Right lung (tissue), 5 donors: ENCODE measurements around the gene GALNT18. TPM values are rescaled to one million over a fixed set of nuclear protein-coding genes. Genes with fewer than 3 reads are reported as not detected.

ENCODE experiments used
- DNase-seq, 2 donors: peaks; one replicate each; pipeline ENCODE4 v3.0.0-alpha.2; 2013
- polyA plus RNA-seq, 5 donors: library from polyadenylated mRNA; unstranded; fragments of 120-200 nt; gene quantifications; one replicate each; pipeline versions ENCODE4 v1.2.1 to v1.2.3, GENCODE V29; 2013; ENCODE audit warnings: inconsistent platforms in 1 of 5, low replicate concordance in 1 of 5; ENCODE audit not compliant: insufficient read length in 5 of 5, insufficient read depth in 1 of 5

The GALNT18 gene
- polyA plus RNA-seq, 5 donors, result 18.0 to 26.8 (median 20.7) TPM

DNA sequence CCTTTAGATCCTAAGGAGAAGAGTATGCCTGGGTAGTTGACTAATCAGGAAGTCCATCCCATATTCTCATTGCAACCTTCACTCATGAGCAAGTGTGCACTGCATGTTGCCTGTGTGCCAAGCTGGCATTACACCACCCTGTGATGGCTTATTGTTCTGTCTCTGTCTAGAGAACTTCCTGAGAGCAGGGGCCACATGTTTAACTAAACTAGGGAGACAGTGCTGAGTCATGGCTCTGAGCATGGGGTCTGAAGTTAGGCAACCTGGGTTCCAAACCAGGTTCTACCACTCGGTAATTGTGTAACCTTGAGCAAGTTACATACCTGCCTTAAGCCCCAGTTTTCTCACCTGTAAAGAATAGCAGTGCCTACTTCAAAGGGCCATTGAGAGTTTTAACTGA lies 308.4 kb downstream of the GALNT18 start:
- no peak for DNase-seq

DNA sequence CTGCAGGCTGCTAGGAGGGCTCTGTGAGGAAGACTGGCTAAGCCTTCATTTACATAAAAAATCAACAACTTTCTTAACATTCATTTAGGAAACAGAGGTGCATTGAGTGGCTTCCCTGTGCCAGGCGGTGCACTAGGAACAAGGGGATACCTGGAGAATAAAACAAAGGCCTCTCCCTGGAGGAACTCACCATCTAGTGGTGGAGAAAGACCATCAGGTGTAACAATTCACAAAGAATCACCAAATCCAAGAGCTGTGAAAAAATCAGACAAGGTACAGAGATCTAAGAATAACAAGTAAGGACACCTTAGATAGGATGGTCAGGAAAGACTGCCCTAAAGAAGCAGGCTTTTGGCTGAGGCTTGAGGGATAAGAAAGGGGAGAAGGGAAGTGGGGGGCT lies 309.1 kb downstream of the GALNT18 start:
- DNase-seq, result no peak

DNA sequence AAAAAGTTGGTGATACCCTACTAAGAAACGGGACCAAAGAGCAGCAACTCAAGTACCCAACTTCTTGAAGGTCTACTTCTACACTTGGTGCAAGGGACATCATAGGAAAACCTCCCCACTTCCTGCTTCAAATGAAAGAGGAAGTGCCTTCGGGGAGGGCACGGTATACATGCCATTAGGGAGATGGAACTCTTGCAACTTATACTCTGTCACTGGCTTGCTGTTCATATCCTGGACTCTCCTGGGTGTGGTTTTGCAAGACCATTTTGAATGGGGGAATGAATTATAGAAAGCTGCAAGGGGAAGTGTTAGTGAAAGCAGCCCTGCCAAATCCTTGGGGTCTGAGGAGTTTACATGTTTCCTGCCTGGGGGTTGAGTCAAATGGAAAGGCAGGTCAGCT lies 310.6 kb downstream of the GALNT18 start:
- no peak for DNase-seq

DNA sequence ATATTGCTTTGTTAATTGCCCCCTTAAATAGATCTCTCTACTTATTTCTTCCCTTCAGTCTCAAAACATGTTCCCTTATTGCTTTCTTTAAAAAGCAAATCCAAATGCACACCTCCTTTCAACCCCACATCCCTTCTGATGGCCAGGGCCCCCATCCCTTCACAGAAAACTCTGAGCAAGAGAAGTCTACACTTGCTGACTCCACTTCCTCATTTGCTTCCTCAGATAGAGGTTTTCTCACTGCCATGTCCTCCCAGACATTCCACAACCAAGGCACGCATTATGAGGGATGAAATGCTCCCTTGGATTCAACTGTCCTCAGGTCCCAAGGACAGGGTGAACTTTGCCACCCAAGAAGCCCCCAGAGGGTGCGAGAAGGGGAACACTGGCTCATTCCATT lies 311.9 kb downstream of the GALNT18 start:
- no peak for DNase-seq

DNA sequence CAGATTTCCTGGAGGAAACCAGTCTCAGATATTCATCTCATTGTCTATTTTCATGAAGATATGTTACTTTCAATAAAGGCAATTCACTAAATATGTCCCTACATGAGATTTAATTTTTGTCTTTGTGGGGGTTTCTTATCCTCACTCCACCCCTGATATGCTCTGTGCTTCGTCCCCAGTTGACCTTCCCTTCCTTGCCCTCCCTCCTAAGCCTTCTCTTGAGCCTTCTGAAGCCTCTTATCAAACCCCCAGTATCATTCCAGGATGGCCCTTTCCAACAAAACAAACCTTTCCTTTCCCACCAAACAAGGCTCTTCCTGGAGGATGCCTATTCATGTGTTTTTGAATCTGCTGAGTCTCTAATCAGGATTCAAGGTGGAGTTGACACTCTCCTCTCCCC lies 313.6 kb downstream of the GALNT18 start:
- DNase-seq, result no peak

DNA sequence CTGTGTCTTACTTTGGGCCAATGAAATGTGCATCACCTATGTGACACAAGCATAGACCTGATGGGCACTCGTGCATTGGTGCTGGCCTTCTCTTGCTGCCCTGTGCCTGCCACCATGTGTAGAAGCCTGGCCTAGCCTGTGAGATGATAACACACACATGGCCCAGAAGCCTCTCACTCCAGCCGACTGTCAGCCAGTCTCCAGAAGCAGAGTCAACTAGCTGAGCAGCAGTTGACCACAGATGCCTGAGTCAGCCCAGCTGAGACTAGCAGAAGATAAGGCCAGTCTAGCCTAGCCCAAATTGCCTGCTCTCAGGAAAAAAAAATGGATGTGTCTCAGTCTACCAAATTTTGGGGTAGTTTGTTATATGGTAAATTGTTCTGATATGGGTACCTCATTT lies 314.9 kb downstream of the GALNT18 start:
- no peak for DNase-seq

DNA sequence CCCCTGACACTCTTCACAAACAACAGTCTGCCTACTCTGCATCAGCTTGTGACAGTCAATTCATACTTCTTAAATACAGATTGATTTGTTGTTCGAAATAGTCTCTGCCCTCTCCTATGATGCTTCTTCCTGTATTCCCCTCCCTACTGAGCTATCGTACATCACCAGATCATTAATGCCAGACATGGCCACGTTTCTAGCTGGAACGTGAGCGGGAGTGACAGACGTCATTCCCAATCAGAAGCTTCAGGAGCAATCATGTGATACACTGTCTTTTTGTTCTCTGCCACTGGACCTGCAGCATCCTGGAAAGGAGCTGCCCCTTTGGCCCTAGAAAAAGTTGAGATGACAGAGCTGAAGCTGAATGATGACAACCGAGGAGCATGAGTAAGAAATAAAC lies 317.3 kb downstream of the GALNT18 start:
- no peak for DNase-seq

DNA sequence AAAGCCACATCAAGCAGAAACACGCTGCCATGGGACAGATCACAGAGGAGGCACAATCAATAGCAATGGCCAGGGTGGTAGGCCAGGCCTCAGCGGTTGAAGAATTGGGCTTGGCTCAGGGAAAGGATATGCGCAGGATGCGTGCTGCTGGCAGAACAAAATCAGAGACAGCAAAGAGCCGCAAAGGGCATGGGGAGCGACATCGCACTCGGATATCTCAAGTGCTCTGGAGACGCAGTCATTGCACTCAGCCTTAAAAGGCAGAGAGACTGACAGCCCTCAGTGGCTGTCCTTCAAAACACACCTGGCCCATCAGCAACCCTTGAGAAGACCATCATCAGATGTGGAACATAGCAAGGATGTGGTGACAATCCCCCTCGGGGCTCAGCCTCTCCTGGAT lies 319.2 kb downstream of the GALNT18 start:
- no peak for DNase-seq

DNA sequence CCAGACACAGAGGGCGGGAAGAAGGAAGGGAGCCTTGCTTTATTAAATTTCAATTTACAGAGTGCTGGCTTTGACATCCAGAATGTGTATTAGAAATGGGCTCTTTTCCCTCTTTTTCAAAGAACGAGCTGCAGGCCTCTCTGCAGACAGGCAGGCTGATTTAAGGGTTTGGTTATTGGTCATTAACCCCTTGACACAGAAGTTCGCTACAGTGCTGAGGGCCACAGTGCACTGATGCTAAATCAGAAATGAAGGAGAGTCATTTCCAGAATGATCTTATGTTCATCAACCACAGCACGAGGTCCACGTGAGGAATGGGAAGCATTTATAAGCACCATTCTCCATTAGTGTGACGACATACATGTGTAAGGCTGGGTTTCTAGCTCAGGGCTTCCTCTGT lies 320.6 kb downstream of the GALNT18 start:
- no peak for DNase-seq

DNA sequence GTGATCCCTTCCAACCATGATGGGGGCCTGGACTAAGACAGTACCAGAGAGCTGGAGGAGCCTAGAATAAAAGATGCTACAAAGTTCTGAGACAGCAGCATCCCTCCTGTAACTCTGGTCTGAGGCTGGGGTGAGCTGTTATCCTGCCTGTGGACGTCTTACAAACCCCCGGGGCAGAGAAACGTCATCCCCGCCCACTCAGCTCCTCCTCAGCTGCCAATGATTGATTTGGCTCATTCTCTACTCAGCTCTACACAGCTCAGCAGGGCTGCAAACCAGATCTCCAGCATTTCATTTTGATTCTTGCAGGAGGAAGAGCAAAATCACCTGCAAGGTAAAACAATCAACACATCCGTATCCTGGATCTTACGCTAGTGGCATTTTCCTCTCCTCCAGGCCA lies 324.2 kb downstream of the GALNT18 start:
- DNase-seq, result no peak

DNA sequence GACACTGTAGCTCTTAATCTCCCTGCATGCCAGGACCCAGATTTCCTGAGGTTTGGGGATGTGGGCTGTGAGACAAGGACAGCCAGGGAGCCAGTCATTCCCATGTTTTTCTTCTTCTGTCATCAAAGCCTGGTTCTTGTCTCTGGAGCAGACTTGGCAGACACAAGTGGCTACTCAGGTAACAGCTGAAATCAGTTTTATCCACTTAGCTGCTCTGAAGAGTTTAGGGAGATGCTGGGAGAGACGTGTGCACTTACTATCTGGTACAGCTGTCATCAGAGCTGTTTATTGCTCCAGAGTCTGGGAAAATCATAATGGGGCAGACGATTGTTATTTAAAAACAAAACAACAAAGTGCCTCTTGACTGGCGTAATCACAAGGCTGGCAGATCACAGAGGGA lies 325.4 kb downstream of the GALNT18 start:
- DNase-seq, result no peak

DNA sequence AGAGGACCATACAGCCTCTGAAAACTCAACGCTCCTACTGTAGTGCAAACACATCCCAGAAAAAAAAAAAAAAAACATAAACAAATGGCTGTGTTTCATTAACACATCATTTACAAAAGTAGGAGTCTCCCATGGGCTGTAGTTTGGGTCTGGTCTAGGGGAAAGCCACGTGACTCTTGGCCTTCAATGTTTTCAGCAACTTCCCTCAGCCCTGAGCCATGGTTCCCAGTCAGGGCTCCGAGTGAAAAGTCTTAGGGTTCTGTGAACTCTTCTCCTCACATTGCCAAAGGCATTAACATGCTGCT lies 327.3 kb downstream of the GALNT18 start:
- DNase-seq, result no peak

DNA sequence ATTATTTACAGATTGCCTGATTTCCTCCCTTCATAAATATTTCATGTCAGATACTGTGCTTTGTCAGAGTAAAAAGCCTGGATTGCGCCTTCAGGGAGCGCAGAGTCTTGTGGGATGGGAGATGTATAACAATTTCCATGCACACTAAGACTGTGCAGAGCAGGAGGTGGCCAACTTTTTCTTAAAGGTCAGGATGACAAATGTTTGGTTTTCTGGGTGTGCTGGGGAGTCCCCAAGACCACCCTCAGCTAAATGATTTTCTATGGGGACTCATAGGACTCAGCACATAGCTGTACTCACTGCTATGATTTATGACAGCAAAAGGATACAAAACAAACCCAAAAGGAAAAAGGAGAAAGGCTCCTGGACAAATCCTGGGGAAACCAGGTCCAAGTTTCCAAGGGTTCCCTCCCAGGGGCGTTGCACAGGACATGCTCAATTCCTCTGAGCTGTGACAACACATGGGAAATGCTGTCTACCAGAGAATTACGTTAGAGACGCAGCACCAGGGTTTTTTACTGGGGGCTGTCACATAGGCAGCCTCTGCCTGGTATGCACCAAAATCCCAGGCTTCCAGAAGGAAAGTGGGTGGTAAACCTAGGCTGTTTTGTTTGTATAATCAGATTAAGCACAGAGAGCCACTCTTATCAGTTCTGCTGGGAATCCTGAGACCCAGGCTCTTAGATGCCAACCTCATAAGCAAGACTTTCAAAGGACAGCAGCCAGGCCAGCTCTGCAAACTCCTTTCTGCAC lies 327.8 kb downstream of the GALNT18 start:
- DNase-seq, result no peak

DNA sequence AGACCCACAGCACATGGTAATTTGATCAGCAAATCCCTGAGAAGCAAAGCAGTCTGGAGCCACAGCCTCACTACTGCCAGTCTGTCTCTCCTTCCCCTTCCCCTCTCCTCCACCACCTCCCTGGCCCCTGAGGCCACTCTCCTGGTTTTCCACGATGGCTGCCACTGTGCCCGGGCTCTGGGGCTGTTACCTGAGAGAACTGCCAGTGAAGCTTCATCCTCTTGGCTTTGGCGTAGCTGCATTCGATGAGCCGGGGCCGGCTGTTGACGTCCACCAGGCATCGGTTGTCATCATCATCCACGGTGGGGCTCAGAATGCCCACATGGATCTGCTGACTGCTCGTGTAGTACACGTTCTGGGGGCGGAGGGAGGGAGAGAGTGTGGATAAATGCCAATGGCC lies 329.0 kb downstream of the GALNT18 start:
- no peak for DNase-seq

DNA sequence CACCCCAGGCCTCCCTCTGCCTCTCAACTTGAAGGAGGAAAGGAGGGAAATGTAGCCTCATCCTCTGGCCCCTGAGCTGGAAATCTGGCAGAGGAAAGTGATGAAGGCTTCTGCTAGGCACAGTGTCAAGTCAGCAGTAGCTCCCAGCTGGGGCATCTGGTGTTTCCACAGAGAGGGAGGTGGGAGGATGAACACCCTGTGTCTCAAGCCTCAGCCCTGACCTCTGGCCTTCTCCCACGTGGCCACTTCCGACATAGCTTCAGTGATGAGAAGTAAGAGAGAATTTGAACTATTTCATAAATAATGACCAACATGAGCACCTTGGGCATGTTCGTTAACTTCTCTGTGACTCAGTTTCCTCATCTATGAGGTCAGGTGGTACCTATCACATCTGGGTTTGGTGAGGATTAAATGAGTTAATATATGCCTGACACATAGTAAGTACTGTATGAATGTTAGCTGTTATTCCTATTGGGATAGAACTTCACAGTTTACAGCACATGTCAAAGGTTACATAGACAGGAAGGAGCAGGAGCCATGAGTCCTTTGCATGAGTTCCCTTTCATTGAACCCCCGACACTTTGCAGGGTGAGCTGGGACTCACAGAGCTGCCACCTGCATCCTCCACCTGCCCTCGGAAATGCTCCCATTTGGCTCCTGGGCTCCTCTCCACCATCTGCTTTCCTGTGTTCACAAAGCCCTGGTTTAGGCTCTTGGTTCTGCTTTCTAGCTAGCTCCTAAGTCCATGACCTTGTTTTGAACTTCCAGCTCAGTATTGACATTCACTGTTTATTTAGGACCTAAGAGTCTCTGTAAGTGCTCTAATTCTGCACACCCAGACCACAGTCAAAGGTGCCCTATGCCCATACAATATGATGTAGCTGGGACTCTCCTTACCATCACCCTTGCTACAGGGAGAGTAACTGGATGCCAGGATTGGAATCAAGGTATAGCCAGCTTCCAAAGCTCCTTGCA lies 330.5 kb downstream of the GALNT18 start:
- no peak for DNase-seq

DNA sequence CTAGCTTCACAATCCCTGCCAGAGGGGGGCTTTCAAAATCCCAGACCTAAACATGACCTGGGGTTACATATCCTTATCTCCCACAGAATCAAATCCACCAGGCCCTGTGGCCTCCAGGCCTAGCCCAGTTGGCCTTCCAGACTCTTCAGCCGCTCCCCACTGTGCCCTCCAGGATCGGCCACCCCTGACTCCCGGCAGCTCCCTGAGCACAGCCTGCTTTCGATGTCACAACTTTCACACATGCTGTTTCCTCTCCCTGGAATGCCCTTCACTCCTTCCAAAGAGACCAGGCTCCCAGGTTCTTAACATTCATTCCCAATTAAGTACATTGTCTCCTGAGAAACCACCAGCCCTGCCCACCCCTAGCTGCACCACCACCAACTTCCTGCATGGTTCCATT lies 331.5 kb downstream of the GALNT18 start:
- no peak for DNase-seq

DNA sequence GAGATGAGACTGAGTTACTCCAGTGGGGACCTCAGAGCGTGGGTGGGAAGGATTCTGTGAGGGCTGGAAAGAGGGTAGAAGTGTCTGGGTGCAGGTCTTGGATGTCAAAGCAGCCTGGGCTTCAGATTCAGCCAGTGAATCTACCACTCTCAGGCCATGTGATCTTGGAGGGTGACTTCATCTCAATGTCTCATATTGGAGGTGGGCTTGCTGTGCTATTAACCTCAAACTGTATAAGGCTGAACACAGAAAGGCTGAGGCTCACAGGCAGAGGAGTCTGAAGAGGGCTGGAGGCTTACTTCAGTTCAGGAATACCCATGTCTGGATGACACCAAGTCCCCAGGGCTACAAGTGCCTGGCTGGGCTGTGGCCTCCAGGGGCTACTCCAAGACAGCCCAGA lies 332.1 kb downstream of the GALNT18 start:
- no peak for DNase-seq

DNA sequence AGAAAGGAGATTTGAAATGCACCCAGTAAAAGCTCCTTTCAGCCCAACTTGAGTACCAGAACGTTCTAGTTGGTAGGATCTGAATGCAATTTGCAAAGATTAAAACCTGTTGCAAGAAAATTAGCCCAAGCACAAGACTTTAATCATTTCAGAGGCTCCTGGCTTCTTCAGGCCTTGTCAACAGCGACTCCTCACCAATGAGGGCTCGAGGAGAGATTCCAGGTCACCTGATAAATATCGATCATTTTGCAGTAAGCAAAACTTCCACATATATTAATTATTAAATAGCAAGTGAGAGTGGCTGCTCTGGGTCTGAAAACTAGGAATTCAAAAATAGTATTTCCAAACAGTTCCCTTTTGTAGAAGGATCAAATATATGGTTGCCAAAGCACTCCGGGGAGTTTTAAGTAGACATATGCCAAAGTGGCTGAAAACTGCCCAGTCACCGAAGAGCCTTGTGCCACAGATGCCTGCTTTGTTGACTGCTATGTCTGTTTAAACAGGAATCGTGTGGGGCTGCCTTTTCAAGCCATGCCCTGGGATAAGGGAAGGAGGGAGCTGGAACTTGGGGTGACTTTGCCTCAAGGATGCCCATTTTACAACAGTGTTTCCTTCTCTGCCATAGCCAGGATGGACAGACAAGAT lies 332.7 kb downstream of the GALNT18 start:
- DNase-seq, result no peak

DNA sequence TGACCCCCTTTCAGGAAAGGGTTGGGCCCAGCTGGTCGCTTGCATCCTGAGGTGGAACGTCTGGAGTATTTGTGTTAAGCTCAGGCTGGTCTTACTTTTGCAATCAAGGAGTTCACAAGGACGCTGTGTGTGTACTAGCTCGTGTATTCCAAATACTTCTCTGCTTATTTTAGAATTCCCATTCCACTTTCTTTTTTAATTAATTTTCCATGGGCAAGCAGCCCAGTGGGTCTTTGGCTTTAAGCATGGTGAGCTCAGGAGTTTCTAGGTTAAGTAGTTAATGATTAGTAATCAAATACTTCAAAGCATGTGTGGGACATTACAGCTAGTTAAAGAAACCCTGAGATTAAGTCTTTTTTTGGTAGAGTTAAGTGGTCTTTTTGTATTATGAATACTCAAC lies 337.3 kb downstream of the GALNT18 start:
- DNase-seq, result no peak

DNA sequence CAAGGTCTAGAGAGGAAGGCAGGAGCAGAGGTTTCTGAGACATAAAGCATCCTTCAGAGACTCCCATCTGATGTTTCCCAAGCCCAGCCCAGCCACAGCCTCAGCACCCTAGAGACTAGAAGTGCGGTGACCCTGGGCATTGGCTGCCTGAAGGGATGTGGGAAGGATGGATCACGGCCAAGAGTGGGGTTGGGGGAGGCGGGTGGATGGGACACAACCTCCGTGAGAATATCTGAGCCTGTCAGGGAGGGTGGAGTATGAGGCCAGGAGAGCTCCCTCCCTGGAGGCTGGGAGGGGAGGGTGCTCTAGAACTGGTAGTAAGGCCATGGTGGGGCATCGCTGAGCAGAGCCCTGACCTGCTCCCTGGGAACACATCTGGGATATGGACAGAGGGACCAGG lies 340.2 kb downstream of the GALNT18 start:
- no peak for DNase-seq

DNA sequence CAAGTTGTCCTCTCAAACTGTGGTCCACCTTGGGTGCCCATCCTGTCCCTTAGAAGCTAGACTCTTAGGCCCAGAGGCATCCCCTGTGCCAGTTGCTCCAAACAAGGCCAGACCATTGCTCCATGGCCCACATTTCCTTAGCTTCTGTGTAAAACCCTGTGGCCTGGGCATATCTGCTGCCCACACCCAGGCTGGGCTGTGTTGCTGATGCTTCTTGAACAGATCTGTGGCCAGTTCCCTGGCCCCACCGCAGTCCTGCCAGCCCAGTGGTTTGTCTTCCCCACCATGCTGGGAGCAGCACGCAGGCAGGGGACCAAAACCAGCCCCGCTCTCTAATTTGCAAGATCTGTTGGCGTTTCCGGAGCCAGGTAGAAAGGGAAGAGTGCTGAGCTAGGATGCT lies 341.0 kb downstream of the GALNT18 start:
- no peak for DNase-seq

DNA sequence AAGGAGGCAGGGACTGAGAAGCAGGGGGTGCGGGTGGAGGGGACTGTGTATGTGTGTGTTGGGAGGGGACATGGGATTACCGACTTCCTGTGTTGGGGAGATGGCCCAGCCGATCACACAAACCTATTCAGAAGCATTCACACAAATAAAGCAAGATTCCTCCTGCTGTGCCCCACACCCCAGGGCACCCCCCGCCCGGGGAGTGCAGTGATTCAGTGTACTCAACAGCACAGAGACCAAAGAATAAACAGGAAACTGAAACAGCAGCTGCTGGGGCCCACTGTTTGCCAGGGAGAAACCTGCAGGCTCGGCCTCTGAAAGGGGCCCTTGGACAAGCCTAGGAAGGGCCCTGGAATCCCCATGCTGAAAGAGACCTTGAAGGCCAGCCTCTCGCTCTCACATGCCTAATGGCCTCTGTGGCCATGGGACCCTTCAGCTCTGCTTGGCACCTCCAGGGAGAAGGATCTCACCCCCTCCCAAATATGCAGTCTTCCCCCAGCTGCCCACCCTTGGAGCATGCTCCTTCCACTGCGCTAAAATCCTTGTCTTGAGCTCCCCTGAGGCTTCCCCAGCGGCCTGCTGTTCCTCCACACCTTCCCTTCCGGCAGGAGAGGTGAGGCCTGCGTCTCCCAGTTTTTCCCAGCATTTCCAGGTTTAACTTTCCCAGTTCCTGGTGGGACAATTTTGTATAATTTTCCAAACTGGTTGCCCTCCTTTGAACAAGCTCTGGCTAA lies 341.7 kb downstream of the GALNT18 start:
- no peak for DNase-seq
